Measurements from ENCODE around the gene DDOST.

- TF ChIP-seq CTCF (IDR thresholded peaks at IDR 0.05) (no peak), POLR2A (IDR thresholded peaks at IDR 0.05) (no peak)
These were observed 48.7 kb upstream of the DDOST start for GRCh38 chr1:20709868-20710267.
